Liver (tissue), 9 donors: ENCODE results near the gene TIFAB. TPM values are rescaled to one million over a fixed set of nuclear protein-coding genes. Genes with fewer than 3 reads are reported as not detected.

Experiments
- DNase-seq: peaks from one replicate; pipeline ENCODE4 v3.0.0-alpha.2; 2017; ENCODE audit warnings: low spot score
- H3K27ac ChIP-seq, 2 donors: one replicate each; pipeline ENCODE4 v1.7.0; 2013; ENCODE audit warnings: inconsistent platforms in 2 of 2, low read length in 2 of 2, control low read depth in 1 of 2, low read depth in 1 of 2, mild to moderate bottlenecking in 1 of 2
- H3K27me3 ChIP-seq, 4 donors: one replicate each; pipeline versions ENCODE4 v1.6.1 to v1.7.0; 2013; ENCODE audit warnings: low read length in 3 of 4, inconsistent platforms in 1 of 4, mild to moderate bottlenecking in 1 of 4, moderate library complexity in 1 of 4; ENCODE audit not compliant: control insufficient read depth in 4 of 4, insufficient read depth in 4 of 4
- H3K36me3 ChIP-seq, 4 donors: one replicate each; pipeline versions ENCODE4 v1.6.1 to v1.7.0; 2013; ENCODE audit warnings: low read length in 3 of 4, mild to moderate bottlenecking in 3 of 4, low read depth in 1 of 4, moderate library complexity in 1 of 4; ENCODE audit not compliant: control insufficient read depth in 4 of 4, insufficient read depth in 3 of 4
- H3K4me1 ChIP-seq, 4 donors: one replicate each; pipeline versions ENCODE4 v1.6.1 to v1.7.0; 2013; ENCODE audit warnings: low read length in 3 of 4, mild to moderate bottlenecking in 3 of 4, moderate library complexity in 1 of 4; ENCODE audit not compliant: control insufficient read depth in 4 of 4, insufficient read depth in 4 of 4
- H3K4me3 ChIP-seq, 3 donors: one replicate each; pipeline versions ENCODE4 v1.6.1 to v1.7.0; 2013; ENCODE audit warnings: low read length in 3 of 3, control low read depth in 1 of 3, low read depth in 1 of 3, mild to moderate bottlenecking in 1 of 3
- H3K9ac ChIP-seq, 2 donors: one replicate each; pipeline ENCODE4 v1.7.0; 2013; ENCODE audit warnings: low read length in 2 of 2, mild to moderate bottlenecking in 2 of 2, moderate library complexity in 2 of 2, control low read depth in 1 of 2, low read depth in 1 of 2
- H3K9me3 ChIP-seq, 4 donors: one replicate each; pipeline versions ENCODE4 v1.6.1 to v1.7.0; 2013; ENCODE audit warnings: low read length in 3 of 4; ENCODE audit not compliant: control insufficient read depth in 4 of 4
- ATF3 ChIP-seq: IDR thresholded peaks from 2 replicates; pipeline ENCODE4 v1.6.1; 2016; ENCODE audit warnings: antibody characterized with exemption
- CTCF ChIP-seq: fragments of 150-350 bp; IDR thresholded peaks from 2 replicates; pipeline ENCODE4 v1.5.1; 2017; ENCODE audit warnings: improper control_type of control experiment, low read depth, low read length; ENCODE audit not compliant: missing input control
- EGR1 ChIP-seq, 2 donors: IDR thresholded peaks; 2 replicates each; pipeline ENCODE4 v1.6.1; 2016 to 2018; ENCODE audit warnings: antibody characterized with exemption in 2 of 2, low read depth in 2 of 2
- FOXA2 ChIP-seq: IDR thresholded peaks from 2 replicates; pipeline ENCODE4 v1.6.1; 2016; ENCODE audit warnings: antibody characterized with exemption
- GABPA ChIP-seq, 2 donors: IDR thresholded peaks in 1 of 2; conservative IDR thresholded peaks in 1 of 2; 2 replicates each; pipeline ENCODE4 v1.6.1; 2016; ENCODE audit warnings: antibody characterized with exemption in 2 of 2, mild to moderate bottlenecking in 1 of 2, moderate library complexity in 1 of 2
- HNF4A ChIP-seq, 2 donors: conservative IDR thresholded peaks; 2 replicates each; pipeline ENCODE4 v1.6.1; 2016; ENCODE audit warnings: antibody characterized with exemption in 2 of 2, mild to moderate bottlenecking in 2 of 2
- HNF4G ChIP-seq: IDR thresholded peaks from 2 replicates; pipeline ENCODE4 v1.6.1; 2016; ENCODE audit warnings: antibody characterized with exemption
- JUND ChIP-seq, 2 donors: IDR thresholded peaks; 2 replicates each; pipeline ENCODE4 v1.6.1; 2016; ENCODE audit warnings: antibody characterized with exemption in 2 of 2
- MAX ChIP-seq: IDR thresholded peaks from 2 replicates; pipeline ENCODE4 v1.6.1; 2016; ENCODE audit warnings: antibody characterized with exemption
- NR2F2 ChIP-seq: IDR thresholded peaks from 2 replicates; pipeline ENCODE4 v1.6.1; 2016; ENCODE audit warnings: antibody characterized with exemption
- RAD21 ChIP-seq, 2 donors: IDR thresholded peaks; 2 replicates each; pipeline ENCODE4 v1.6.1; 2016; ENCODE audit warnings: antibody characterized with exemption in 2 of 2, mild to moderate bottlenecking in 2 of 2
- REST ChIP-seq: IDR thresholded peaks from 2 replicates; pipeline ENCODE4 v1.6.1; 2016; ENCODE audit warnings: antibody characterized with exemption, mild to moderate bottlenecking
- SP1 ChIP-seq: IDR thresholded peaks from 2 replicates; pipeline ENCODE4 v1.6.1; 2018; ENCODE audit warnings: antibody characterized with exemption, mild to moderate bottlenecking
- TAF1 ChIP-seq: conservative IDR thresholded peaks from 2 replicates; pipeline ENCODE4 v1.6.1; 2016; ENCODE audit warnings: antibody characterized with exemption, mild to moderate bottlenecking
- YY1 ChIP-seq: IDR thresholded peaks from 2 replicates; pipeline ENCODE4 v1.6.1; 2016; ENCODE audit warnings: antibody characterized with exemption, mild to moderate bottlenecking
- ZBTB33 ChIP-seq: IDR thresholded peaks from 2 replicates; pipeline ENCODE4 v1.6.1; 2016; ENCODE audit warnings: antibody characterized with exemption
- WGBS: extraction: QIAGEN DNeasy Blood & Tissue Kit; methylation state at CpG from one replicate; pipeline ENCODE4 v1.1.7; 2013; 5-methylcytosine and 5-hydroxymethylcytosine counted together
- polyA plus RNA-seq, 2 donors: library from polyadenylated mRNA; stranded (reverse) in 1 of 2; unstranded in 1 of 2; fragments of 200-250 nt in 1 of 2; fragments of >200 nt in 1 of 2; fragmentation: Nextera tagmentation in 1 of 2; extraction: Ambion mirVana in 1 of 2; gene quantifications; one replicate each; pipeline versions ENCODE4 v1.2.1 to v1.2.3, GENCODE V29; 2013 to 2015
- total RNA-seq, 2 donors: library from RNA; depleted of rRNA; stranded (reverse); fragments of >200 nt; gene quantifications; one replicate each; pipeline ENCODE4 v1.2.3, GENCODE V29; 2014
- donor health status: healthy.
- donor health status: healthy.
- donor health status: healthy.
- donor health status: healthy.
- donor health status: healthy.

The TIFAB gene
- total and polyA plus RNA-seq, 4 donors: 0.02 to 0.47 TPM; not detected in 2

- Histone ChIP-seq H3K9me3 (no peaks in the 10 kb centered on the region), H3K36me3 (no peaks in the 10 kb centered on the region), H3K27ac (no peak overlapping the region), H3K4me3 (no peak overlapping the region), H3K27me3 (peaks cover 0 to 10% (median 2%) of the 10 kb centered on the region in 4 donors), H3K9ac (no peak overlapping the region), H3K4me1 (peaks cover 0 to 6% (median 4%) of the 10 kb centered on the region in 4 donors)
- 89% methylated on average over 4 of the region's 4 CpGs for WGBS
- DNase-seq: no peak
- TF ChIP-seq HNF4A (conservative IDR thresholded peaks at IDR 0.05): no peak
These were observed 15.8 kb upstream of the TIFAB start for GRCh38 chr5:135467871-135468485.

GRCh38 chr5:135467051-135467625 lies 15.0 kb upstream of the TIFAB start:
- Histone ChIP-seq H3K4me1 (peaks cover 0 to 6% (median 4%) of the 10 kb centered on the region in 4 donors), H3K27me3 (peaks cover 0 to 10% (median 2%) of the 10 kb centered on the region in 4 donors), H3K4me3 (no peak overlapping the region), H3K27ac (no peak overlapping the region), H3K36me3 (no peaks in the 10 kb centered on the region), H3K9ac (no peak overlapping the region), H3K9me3 (no peaks in the 10 kb centered on the region)
- WGBS: 79% methylated on average over 15 of the region's 15 CpGs
- DNase-seq: no peak
- TF ChIP-seq CTCF: no peak
- no peak for TF ChIP-seq JUND (IDR thresholded peaks at IDR 0.05)
- no peak for TF ChIP-seq NR2F2
- no peak for TF ChIP-seq RAD21 (IDR thresholded peaks at IDR 0.05)
- TF ChIP-seq EGR1 (IDR thresholded peaks at IDR 0.05; ENCODE audit: low read depth in 2 of 2): no peak
- no peak for TF ChIP-seq SP1
- TF ChIP-seq FOXA2: no peak
- no peak for TF ChIP-seq ATF3
- no peak for TF ChIP-seq ZBTB33
- TF ChIP-seq MAX: no peak
- no peak for TF ChIP-seq HNF4A (conservative IDR thresholded peaks at IDR 0.05)
- no peak for TF ChIP-seq GABPA (IDR thresholded peaks at IDR 0.05 in 1 of 2, conservative IDR thresholded peaks at IDR 0.05 in 1 of 2)
- TF ChIP-seq HNF4G: no peak
- no peak for TF ChIP-seq REST
- no peak for TF ChIP-seq YY1
- no peak for TF ChIP-seq TAF1
